ENCODE measurements around the gene OTULIN.

DNA sequence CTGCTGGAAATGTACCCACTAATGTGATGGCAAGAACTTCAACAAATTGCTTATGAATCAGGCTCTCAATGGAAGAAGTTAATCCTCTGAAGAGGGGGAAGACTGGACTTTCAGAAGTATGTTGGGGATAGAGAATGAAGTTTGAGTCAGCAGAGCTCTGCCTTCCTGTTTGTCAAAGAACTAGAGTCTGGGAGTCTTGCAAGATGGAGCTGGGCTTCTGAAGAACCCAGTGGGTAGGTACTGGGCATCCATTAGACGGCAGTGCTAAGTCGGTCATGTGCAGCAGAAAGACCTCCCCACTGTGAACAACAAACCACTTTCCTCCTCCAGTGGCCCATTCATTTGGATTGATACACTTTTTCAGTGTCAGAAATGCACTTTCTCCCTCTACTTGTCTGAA lies 34.6 kb downstream of the OTULIN start:
- TF ChIP-seq, protein P1, sequence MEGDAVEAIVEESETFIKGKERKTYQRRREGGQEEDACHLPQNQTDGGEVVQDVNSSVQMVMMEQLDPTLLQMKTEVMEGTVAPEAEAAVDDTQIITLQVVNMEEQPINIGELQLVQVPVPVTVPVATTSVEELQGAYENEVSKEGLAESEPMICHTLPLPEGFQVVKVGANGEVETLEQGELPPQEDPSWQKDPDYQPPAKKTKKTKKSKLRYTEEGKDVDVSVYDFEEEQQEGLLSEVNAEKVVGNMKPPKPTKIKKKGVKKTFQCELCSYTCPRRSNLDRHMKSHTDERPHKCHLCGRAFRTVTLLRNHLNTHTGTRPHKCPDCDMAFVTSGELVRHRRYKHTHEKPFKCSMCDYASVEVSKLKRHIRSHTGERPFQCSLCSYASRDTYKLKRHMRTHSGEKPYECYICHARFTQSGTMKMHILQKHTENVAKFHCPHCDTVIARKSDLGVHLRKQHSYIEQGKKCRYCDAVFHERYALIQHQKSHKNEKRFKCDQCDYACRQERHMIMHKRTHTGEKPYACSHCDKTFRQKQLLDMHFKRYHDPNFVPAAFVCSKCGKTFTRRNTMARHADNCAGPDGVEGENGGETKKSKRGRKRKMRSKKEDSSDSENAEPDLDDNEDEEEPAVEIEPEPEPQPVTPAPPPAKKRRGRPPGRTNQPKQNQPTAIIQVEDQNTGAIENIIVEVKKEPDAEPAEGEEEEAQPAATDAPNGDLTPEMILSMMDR (IDR thresholded peaks at IDR 0.05): no peak
- no peak for TF ChIP-seq POLR2AphosphoS5 (IDR thresholded peaks at IDR 0.05)
- TF ChIP-seq POLR2A (IDR thresholded peaks at IDR 0.05): no peak
